NOMO-1 treated with dmso at 0.1 percent for 144 hours (cell line): Measurements from ENCODE around the gene TOP2B.

Experiments used
- DNase-seq: peaks from one replicate; lab custom pipeline; 2025; ENCODE audit not compliant: unreplicated experiment; lab: John Stamatoyannopoulos, UW

TOP2B gene

DNA sequence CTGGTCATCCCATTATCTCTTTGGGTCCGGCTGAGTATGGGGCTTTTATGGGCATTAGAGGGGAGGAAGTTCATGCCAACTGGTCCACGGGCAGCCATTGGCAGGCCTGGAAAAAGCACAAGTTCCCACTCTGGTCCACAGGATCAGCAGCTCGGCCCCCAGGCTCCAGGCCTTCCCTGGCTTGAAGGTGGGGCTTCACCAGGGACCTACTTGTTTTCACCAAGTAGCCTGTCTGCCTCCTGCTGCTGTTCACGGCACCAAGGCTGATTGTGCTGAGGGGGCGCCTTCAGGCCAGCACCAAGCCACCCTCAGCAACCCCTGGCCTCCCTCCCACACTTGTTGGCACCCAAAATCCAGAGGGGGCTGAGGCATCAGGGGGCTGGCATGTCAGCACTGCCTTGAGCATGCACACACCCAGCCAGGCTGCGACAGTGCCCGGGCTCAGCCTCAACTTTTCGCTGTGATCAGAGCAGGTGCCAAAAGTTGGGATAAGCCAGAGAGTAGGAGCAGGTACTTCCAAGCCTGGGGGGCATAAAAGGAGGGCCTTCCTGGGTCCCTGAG lies 9.1 kb upstream of the TOP2B start:
- DNase-seq = no peak

DNA sequence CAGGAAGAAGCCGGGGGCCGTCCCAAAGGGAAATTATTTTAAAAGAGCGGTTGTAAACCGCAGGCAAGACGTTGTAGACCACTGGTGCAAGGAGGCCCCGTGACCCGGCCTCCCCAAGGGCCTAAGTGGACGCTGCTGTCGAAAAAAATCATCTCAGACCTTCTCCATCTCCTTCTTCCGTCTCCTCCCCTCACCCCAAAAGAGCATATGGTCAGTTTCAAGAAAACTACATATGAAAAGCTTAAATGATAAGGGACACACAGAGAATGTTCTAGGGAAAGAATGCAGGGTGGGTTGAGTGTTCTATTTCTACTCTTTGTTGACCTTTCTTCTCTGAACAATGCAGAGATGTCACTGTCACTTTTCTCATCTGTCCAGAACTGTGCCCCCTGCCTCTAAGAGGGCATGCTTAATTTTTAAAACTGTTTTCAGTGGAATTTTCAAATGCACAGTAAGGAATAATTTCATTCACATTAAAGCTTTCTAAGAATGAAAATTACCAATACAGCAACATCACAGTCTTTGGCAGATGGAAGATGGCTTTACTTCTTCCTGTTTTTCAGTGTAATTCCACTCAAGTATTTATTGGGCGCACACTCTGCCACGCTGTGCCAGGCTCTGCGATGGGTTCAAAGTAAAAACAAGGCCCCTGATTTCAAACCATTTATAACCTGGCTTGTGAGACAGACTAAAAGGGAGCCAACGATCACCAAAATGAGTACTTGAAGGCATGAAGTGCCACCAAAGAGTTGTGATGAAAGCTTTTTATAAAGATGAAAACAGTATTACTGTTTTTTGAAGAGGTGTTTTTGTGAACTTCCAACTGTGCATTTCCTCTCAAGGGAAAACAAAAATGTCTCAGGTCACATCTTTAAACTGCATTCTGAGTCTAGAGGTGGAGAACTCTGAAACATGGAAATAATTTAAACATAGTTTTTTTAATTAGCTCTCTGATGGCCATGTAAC lies 891 bp upstream of the TOP2B start:
- DNase-seq = peak; percentile 86

DNA sequence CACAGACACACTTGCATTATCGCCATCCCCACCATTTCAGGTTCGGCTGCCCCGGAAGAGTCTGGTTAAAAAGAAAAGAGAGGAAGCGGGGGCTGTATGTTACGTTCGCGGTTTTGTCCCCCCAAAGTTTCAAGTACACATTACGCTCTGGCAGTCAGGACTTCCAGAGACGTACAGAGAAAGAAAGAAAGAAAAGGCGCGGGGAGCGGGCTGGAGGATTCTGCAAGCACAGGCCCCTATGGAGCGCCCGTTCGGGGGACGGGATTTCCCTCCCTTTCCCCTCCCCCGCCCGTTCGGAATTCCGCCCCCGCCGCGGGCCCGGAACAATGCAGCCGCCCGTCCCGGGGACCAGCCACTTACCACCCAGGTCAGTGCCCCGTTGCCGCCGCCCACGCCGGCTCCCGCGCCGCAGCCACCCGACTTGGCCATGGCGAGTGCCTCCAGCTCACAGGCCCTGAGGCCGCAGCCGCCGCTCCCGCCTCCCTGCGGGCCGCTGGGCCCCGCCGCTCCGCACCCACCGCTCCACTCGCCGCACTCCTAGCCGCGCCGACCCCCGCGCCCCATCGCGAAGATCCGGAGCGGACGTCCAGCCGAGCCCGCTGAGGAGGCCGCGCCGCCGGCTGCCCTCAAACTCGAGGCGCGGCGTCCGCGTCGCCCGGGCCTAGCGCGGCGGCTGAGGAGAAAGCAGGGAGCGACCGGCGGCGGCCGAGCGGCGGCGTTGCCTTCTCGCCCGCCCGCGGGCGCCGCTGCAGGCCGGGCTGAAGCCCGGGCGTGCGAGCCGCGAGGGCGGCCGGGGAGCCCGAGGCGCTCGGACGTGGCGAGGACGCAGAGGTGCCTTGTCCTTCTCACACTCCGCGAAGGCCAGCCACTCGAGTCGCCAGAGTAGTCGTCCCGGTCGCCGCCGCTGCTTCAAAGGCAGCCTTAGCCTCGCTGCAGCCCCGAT lies 567 bp downstream of the TOP2B start:
- peak; percentile 33 for DNase-seq

DNA sequence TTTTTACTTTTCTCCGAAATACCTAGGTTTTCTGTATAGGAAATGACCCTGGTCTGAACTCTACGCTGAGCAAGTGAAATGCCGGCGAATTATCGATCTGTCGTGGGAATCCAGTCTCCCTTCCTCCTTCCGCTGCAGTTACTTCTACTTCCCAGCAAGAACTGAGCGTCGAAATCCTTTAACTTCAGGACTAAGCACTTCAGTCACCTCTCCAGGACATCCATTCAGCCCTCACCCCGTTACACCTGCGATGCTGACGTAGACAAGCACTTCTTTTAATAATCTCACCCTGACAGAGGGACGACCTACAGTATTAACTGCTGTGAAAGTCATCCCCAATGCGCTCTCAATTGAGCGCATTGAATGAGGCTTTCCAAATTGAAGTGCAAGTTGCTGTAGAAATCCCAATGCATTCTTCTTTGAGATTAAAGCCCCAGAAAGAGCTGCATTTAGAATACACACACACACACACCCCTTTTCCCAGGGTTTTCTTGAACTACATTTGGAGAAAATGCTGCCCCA lies 1.3 kb downstream of the TOP2B start:
- DNase-seq = peak; percentile 6

DNA sequence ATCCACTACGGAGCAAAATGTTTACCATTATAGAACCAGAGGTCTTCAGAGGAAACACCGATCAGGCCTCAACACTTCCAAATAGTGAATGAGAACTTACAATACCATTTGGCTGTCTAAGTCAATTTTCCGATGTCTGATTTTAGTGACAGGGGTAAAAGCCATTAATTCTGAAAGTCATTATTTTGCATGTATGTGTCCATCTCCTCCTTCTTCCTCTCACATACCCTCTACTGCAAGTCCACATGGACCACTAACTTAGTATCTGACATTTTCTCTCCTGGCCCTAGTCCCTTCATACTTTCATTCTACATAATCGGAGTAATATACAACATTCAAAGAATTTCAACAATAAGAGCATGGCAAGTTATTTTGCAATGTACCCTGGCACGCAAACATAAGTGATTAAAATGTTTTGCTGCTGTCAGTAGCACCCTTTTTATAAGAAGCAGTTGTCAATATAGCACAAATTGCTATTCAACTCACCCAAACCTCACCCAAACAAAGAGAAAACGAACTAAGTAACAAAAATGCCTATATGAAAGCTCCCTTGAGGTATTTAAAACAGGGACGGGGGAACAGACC lies 1.9 kb downstream of the TOP2B start:
- no peak for DNase-seq

DNA sequence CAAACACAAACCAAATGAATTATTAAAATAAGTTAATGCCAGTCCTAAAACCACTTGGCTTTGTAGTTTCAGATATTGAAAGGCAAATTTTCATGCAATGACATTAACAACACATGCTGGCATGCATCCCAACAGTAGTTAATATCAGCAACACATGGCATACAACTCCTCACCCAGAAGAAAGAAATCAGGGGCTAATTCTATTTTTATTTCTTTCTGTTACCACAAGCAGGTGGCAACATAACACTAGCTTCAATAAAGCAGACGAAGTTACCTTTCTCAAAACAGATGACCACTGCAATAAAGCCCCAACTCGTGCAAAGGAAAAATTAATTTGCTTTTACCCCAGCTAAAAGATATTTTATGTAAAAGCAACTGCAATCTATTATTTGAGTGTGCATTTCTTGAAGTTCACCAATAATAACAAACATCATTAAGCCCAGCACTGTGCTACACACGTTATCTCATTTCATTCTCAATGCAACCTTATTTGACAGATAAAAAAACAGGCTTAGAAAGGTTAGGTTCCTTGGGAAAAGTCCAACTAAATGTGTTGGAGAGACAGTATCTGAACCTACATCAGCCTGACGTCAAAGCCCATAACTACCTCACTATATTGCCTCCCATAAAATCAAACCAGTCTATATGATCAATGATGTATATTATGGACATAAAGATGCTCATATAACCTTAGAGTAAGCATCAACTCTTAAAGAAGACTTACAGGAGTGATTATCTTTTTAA lies 2.8 kb downstream of the TOP2B start:
- DNase-seq = no peak

DNA sequence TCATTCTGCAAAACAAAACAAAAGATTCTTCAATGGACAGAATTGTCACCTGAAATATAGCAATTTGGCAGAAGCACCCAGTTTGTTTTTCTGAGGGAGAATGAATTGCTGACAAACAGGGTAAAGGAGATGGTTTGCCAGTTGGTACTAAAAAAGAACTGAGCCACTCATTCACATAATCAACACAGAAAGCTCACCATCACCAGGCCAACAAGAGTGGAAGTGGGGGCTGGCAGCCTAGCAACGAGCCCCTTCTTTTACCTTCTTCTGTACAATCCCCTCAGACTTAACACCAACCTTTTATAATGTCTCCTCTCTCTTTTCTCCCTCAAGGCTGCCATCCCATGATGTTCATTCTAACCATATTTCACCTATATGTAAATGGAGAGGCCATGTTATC lies 5.9 kb downstream of the TOP2B start:
- DNase-seq = no peak

DNA sequence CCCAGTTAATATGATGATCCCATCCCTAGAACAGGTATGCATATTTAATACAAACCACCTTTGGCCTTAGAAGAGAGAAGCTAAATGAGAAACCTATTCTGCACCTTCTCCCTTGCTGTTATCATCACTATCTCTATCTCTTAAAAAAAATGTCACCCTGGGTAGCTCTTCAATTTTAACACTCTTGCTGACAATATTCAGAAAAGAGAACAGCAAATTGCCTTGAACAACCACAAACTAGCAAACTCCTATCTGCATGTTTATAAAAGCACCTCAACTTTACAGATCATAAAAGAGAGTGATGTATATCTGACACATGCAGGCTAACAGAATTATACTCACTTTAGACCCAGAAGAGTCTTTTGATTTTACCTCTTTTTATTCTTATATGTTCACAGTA lies 7.4 kb downstream of the TOP2B start:
- no peak for DNase-seq

DNA sequence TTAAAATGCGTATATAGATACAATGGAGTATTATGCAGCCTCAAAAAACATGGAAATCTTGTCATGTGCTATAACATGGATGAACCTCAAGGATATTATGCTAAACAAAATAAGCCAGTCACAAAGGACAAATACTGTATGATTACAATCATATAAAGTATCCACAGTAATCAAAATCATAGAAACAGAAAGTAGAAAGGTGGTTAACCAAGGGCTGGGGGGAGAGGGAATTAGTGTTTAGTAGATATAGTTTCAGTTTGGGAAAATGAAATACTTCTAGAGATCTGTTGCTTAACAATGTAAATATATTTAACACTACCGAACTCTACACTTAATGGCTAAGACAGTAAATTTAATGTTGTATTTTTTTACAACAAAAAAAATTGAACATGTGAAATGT lies 9.0 kb downstream of the TOP2B start:
- no peak for DNase-seq

DNA sequence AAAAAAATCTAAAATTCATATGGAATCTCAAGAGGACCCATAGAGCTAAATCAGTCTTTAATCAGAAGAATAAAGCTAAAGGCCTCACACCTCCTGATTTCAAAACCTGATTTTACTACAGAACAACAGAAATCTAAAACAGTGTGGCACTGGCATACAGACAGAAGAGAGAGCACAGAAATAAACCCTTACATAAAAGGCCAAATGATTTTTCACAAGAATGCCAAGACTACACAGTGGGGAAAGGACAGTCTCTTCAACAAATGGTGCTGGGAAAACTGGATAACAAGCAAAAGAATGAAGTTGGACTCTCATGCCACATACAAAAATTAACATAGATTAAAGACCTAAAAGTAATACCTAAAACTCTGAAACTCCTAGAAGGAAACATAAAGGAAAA lies 10.1 kb downstream of the TOP2B start:
- no peak for DNase-seq

DNA sequence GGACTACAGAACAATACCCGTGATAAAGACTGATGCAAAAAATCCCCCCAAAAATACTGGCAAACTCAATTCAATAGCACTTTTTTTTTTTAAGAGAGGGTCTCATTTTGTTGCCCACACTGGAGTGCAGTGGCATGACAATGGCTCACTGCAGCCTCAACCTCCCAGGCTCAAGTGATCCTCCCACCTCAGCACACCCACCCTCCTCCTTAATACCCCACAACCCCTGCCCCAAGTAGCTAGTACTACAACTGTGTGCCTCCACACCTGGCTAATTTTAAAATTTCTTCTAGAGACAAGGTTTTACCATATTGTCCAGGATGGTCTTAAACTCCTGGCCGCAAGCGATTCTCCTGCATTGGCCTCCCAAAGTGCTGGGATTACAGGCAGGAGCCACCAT lies 11.4 kb downstream of the TOP2B start:
- no peak for DNase-seq

DNA sequence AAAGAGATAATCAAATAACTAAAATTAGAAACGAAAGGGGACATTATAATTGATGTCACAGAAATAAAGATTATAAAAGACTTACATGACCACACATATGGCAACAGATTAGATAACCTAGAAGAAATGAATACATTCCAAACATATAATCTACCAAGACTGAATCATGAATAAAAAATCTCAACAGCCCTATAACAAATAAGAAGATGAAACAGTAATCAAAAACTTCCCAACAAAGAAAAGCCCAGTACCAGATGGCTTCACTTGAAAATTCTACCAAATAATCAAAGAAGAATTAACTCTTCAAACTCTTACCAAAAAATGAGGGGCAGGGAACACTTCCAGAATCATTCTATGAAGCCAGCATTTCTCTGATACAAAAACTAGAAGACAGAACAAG lies 11.8 kb downstream of the TOP2B start:
- DNase-seq = no peak

DNA sequence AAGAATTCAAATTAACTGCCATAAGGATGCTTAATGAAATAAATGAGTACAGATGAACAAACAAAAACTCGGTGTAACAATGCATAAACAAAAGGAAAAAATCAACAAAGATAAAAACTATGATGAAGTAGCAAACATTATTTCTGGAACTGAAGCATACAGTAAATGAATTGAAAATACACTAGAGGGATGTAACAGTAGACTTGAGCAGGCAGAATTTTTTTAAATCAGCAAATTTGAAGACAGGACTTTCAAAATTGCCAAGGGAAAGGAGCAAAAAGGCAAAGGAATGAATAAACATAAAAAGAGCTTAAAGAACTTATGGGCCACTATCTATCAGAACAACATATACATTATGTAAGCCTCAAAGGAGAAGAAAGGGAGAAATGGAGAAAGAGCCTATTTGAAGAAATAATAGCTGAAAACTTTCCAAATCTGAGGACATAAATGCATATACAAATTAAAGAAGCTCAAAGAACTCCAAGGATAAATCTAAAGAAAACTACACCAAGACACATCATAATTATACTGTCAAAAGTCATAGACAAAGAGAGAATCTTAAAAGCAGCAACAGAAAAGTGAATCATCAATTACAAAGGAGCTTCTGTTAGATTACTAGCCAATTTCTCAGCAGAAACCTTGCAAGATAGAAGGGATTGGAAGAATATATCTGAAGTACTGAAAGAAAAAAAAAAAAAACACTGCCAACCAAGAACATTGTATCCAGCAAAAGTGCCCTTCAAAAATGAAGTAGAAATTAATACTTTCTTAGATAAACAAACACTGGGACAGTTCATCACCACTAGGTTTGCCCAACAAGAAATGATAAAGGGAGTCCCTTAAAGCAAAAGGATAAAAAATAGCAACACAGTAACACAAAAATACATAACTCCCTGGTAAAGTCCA lies 15.5 kb downstream of the TOP2B start:
- no peak for DNase-seq

DNA sequence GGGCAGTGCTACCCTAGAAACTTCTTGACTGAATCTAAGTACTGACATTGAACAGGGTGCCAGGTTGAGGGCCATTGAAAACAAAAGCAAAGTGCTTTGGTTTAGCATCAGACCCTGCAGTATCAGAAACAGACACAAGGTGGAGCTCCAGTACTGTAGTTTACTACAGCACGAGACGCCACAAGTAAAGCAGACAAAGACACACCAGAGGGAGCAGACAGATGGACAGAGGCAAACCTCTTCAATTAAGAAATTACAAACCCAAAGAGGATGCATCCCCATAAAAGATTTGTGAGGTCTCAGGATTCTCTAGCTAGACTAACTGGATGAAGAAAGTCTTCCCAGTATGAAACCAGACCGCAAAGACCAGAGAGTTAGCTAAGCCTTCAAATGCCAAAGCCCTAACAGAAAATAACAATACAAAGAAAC lies 16.6 kb downstream of the TOP2B start:
- DNase-seq = peak; percentile 38

DNA sequence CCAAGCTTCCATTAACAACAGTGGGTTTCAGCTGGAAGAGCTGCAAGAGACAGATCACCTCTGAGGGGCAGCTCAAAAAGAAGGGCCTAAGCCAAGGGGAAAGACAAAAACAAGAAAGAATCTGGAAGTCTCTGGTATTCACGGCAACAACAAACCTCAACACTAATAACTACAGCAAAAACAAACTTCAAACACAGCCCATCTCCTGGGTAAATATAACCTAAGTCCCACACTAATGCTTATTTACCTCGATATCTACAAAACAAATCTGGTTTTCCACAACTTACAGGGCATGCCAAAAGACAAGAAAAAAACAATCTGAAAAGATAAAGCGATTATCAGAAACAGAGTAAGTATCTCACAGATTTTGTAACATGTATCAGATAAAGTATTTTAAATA lies 29.7 kb downstream of the TOP2B start:
- no peak for DNase-seq

DNA sequence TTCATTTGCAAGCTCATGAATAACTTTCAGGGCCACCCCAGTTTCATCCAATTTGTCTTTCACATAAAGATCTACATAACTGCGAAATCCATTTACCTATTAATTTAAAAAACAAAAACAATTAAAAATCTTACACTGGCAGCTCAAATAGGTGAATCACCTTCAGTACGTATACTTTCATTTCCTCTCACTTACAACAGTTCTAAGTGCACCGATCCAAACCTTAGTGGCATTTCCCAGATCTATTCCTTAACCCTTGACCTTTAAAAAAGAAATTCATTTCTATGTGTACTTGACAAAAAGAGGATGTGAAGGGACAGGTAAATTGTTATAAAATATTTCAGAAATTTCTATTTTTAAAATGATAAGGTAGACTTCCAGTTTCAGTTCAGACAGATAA lies 30.8 kb downstream of the TOP2B start:
- DNase-seq = no peak

DNA sequence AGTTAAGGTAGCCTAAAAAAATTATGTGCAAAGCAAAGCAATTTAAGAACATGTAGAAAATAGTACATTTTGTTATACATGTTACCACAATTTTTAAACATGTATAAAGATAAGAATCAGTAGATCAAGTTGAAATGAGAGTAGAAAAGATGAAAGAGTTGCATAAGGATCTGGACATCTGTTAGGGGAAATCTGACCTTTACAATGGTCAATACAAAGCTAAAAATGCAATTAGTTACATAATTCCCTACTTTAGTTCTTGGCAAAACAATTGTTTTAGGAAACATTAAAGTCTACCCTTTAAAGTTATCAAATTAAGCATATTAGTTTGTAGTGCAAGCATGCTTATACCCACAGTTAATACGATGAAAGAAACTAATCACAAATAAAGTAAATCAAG lies 32.7 kb downstream of the TOP2B start:
- no peak for DNase-seq

DNA sequence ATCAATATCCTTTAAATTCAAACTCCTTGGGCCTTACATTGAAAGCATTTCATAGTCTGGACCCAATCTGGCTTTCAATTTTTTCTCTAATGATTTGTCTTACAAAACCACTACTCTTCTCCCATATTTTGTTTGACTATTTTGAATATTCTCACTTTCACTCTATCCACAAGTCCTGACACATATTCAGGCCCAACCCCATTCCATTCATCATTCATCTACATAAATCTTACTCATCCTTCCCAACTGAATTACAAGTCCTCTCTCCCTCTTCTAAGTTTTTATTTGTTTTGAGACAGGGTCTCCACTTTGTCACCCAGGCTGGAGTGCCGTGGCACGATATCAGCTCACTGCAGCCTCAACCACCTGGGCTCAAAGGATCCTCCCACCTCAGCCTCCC lies 43.6 kb downstream of the TOP2B start:
- no peak for DNase-seq

DNA sequence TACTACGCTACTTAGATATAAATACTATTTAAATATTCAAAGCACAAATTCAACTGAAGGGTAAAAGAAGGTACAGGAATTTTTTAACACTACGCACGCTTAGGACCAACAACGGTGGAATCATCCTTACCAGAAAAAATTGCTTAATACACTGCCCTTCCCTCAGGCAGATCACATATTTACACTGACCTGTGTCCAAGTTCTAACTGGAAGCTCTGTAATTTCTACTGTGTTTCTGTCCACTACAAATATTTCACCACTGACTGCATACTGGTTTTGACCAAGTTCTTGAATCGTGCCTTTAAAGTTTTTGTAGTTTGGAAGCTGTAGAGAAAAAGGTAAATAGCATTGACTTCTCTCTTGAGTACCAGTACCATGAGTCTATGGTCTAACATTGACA lies 44.2 kb downstream of the TOP2B start:
- DNase-seq = no peak
